HG03025 (cell line): Measurements from ENCODE around the gene IFI27.
"Not testable (repeated sequence)": the region's sequence is repeated elsewhere in the genome, so short reads cannot be mapped to it uniquely, and the experiment has no call there.

Experiments
- ATAC-seq: cut with Tn5 transposase; IDR thresholded peaks from one replicate; pipeline ENCODE4 v1.9.1; 2021; ENCODE audit warnings: mild to moderate bottlenecking, moderate library complexity; ENCODE audit not compliant: unreplicated experiment, low FRiP score

Gene IFI27

DNA sequence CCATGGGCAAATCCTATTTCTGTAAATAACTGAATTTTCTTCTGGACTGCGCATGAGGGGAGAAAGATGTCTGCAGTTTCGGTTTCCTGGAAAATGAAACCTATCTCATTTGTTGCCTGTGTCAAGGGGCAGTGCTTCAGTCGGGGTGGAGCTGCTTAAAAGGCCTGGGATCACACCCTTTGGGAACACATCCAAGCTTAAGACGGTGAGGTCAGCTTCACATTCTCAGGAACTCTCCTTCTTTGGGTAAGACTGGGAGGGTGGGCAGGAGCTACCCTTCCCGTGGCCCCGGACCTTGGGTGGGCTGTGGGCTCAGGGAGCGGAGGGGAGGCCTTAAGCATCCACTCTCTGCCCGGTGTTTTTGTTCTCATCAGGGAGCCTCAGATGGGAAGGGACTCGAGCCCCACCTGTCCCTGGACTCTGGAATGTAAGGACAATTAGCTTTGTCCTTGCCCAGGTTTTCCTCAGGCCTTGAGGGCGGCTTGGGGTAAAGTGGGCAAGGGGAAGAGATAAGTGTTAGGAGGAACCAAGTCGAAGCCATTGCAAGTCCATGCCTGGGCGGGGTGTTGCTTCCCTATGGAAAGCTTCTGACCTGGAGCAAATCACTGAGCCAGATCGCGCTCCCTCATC lies at the start of gene IFI27:
TSS of gene IFI27 (plus strand) at position 185 of the 630 bp plus-strand sequence.
- ATAC-seq, result no peak

GRCh38 chr14:94062344-94062940 lies 48.1 kb upstream of the IFI27 start:
- no peak for ATAC-seq

DNA sequence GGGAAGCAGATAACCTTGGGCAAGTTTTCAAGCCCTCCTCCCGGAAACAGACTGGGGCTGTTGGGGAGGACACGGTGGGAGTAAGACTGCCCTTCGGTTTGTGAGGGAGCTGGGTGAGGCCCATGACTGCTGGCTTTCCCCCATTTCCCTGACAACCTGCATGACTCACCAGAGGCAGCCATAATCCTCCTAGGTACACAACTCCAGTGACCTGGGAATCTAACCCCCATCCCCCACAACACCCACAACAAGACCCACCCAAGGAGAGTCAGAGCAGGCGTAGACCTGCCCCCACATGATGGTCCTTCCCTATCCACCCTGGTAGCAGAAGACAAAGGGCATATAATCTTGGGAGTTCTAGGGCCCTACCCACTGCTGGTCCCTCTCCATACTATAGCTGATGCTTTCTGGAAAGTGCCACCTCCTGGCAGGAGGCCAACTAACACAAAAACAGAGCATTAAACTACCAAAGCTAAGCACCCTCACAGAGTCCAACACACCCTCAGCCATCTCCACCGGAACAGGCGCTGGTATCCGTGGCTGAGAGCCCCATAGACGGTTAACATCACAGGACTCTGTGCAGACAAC lies 44.4 kb upstream of the IFI27 start:
- ATAC-seq, result no peak

- ATAC-seq, result not testable (repeated sequence)
These were observed 38.5 kb upstream of the IFI27 start for GRCh38 chr14:94072076-94072475.

DNA sequence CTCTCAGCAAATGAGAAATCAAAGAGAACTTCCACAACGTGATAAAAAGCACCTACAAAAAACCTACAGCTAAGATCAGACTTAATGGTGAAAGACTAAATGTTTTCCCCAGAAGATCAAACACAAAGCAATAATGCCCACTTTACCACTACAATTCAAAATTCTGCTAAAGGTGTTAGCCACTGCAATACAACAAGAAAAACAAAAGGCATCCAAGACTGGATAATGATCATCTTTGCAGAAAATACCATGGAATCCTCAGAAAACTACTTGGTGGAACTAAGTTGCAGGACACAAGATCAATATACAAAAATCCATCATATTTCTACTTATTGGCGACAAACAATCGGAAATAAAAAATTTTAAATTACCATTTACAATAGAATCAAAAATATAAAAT lies 36.0 kb upstream of the IFI27 start:
- no peak for ATAC-seq

GRCh38 chr14:94075008-94075407 lies 35.5 kb upstream of the IFI27 start:
- ATAC-seq, result no peak

- ATAC-seq, result no peak
These were observed 33.3 kb upstream of the IFI27 start for GRCh38 chr14:94077111-94077821.

GRCh38 chr14:94077823-94078222 lies 32.7 kb upstream of the IFI27 start:
- ATAC-seq, result no peak

- no peak for ATAC-seq
These were observed 30.5 kb upstream of the IFI27 start for GRCh38 chr14:94079891-94080620.

DNA sequence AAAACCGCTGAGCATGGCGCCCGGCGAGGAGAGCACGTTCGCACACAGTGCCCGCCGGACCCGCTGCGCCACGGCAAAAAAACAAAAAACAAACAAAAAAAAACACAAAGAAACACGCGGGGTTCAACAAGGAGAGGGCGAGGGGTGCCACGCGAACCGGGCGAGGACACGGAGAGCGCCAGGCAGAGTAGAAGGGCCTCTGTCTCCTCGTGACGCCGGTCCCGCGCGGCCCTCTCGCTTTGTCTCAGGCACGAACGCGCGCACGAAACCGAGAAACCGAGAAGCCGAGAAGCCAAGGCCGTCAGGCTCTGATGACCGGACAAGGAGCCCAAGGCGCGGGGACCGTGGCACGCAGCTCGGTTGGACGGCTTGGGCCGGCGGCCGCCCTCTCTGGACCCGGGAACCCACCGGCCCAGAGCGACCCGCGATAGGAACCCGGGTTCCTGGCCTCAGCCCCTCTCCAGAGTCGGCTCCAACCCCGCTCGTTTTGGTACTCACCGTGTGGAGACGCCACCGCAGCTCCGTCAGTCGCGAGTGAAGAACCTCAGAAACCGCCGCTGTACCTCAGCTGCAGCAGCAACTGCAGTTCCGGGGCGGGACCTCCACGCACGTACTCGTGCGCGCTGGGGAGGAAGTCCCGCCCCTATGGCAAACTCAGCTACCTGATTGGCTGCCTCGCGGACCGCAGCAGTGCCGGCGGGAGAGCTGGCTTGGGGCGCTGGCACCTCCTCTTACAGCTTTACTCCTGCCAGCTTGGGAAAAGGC lies 29.7 kb upstream of the IFI27 start, which contains the start of the genes DDX24 and IFI27L1:
TSS of gene DDX24 (minus strand) at position 582 of the 765 bp plus-strand sequence. CDS start 1,460 bp downstream, outside the sequence.
TSS of gene IFI27L1 (plus strand) at position 690 of the 765 bp plus-strand sequence. CDS start 15,628 bp downstream, outside the sequence.
- ATAC-seq, result peak; percentile 93

DNA sequence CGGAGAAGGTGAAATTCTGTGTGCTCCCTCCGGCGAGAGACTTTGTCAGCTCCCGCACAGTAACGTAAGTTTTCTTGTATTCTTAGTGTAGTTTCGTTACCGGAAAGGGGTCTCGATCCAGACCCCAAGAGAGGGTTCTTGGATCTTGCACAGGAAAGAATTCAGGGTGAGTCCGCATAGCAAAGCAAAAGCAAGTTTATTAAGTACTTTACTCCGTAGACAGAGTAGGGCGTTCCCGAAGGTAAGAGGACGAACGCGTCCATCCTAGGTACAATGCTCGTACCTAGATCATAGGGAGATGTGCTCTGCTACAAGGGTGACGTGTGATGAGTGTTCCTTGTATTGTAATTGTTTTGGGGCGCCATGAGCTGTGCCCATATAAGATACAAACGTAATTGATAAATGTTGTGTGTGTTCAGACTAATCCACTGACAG lies 29.1 kb upstream of the IFI27 start:
- ATAC-seq, result peak; percentile 22

DNA sequence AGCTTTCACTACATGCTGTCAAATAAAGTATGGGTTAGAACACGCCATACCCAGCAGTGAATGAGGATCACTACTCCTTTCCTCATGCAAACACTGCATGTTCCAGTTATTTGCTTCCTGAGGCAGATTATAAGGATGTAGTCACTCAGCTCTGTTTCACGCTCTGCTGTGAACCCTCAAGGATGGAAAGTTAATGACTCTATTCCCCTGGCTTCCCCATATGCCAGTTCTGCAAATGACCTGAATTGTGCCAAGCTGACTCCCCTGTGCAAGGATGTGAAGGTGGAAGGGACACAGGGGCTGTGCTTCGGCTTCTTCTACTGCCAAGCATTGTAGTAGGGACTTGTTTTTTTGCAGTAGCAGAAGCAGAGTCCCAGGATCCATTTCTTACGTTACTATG lies 22.6 kb upstream of the IFI27 start:
- no peak for ATAC-seq

DNA sequence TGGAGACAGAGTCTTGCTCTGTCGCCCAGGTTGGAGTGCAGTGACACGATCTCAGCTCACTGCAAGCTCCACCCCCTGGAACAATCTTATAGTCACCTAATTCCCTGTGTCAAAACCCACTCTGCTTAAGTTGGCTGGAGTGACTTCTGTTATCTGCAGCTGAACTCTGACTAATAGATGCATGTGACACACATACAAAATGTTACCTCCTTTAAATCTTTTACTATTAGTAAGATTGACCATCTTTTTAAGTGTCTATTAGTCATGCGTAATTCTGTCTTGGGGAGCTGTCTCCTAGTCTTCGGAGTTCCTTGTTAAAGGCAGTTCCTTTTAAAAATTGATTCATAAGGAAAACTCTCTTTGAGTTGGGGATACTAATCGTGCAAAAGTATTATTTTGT lies 22.0 kb upstream of the IFI27 start:
- ATAC-seq, result no peak

- ATAC-seq, result no peak
These were observed 21.1 kb upstream of the IFI27 start for GRCh38 chr14:94089479-94089878.

DNA sequence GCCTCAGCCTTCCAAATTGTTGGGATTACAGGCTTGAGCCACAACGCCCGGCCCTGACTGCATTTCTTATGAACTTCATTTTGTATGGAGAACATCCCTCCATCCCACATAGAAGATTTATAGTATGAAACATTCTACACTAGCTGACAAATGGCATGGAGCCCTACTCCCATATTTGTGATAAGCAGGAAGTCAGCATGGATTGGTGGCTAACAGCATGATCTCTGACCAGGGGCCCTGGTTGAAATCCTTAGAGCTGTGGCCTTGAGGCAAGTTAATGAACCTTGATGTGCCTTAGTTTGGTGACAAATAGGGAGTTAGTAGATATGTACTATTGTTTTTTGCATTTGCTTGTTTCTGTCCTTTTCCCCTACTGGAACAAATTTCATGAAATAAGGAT lies 17.1 kb upstream of the IFI27 start:
- no peak for ATAC-seq

- ATAC-seq, result no peak
These were observed 13.4 kb upstream of the IFI27 start for GRCh38 chr14:94097091-94097490.

DNA sequence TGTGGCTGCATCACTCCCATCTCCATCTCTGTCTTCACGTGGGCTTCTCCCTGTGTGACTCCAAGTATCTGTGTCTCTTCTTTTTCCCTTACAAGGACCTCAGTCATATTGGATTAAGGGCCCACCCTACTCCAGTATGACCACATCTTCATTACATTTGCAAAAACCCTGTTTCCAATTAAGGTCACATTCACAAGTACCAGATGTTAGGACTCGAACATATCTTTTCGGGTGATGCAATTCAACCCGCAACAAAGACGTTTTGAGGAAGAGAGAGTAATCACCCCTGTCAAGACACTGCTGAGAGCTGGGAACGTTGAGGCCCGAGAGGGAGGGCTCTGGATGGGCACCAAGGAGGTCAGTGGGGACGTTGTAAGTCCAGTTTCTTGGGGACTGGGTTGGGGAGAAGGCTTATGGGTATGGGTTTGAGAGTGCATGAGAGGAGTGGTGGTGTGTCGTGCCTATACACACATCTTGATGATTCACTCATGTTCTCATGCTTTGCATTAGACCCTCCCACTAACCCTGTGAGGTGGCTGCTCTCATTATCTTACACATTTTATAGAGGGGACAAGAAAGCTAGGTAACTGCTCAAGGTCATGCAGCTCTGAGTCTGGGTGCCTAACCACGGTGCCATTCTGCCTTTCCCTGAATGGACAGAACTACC lies 12.1 kb upstream of the IFI27 start:
- ATAC-seq, result no peak

- ATAC-seq, result no peak
These were observed 11.5 kb upstream of the IFI27 start for GRCh38 chr14:94099006-94099405.

DNA sequence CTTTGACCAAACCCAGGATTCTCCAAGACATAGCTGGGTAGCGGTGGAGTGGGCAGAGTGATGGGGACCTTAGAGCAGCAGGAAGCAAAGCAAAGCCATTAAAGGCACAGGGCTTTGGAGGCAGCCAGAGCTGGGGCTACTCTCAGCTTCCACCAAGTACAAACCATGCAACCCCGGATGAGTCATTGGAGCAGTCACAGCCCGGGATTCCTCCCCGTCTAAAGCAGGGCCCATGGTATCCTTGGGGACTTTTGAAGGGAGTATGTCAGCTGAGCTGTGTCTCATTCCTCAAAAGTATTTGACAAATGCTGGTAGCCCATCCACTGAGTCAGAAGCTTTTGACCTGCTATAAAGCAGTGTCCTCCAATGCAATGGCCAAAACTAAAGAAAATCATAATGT lies 9.7 kb upstream of the IFI27 start:
- no peak for ATAC-seq
